SKM-1 treated with dmso at 0.1 percent for 144 hours (cell line): ENCODE results near the gene SPOCK3.

ENCODE experiments used
- DNase-seq: peaks from one replicate; lab custom pipeline; 2025; ENCODE audit not compliant: unreplicated experiment; lab: John Stamatoyannopoulos, UW

Gene SPOCK3

DNA sequence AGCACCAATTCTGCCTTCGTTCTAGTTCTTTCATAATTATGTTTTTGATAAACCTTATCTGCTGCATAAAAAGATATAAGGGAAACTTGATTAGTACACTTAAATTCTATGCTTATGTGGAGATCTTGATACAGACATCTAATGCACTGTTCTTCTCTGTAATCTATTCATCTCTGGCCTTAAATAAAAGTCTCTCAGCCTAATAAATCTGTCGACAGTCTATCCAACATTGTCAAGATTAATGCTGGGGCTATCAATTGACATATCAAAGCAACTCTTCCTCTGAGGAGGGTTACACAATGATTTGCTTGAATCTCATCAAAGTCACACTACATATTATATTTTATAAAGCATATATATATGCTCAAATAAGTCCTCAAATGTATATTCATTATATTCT is 545.5 kb downstream of the SPOCK3 start:
- DNase-seq, result no peak

DNA sequence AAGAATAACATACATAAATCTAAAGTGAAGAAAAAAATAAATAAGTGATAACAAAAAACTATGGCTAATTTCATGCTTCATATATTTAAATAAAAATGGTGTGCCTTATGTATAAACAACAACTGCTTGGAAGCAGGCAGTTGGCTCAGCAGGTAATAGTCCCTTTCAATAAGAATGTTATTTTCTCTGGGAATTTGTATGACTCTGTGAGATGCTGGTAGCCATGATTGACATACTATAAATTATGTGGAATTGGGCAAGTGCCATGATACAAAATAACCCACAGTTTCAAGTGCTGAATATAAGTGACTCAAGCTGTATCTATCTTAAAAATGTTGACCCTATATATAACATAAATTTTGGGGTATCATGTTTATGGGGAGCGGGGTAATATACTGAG is 546.5 kb downstream of the SPOCK3 start:
- DNase-seq, result no peak
